ENCODE results near the gene CADPS.

The CADPS gene

DNA sequence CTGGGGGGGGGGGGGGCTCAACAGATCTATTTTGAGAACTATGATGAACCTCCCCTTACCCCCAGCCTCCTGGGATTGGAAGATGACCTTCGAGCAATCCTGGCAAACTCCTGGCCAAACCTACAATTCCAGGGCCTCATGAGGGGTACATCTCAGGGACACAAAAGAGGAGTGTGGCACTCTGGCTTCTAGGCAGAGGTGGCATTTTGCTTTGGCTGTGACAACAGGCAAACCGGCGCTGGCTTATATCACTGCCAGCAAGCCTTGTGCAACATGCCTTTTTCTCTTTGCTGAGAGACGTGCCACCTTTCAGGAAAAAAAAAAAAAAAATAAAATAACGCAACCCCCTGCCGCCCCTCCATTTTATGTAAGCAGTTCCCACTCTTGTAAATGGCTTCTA, 470.1 kb downstream of the CADPS start:
- DNase-seq: no peak

GRCh38 chr3:62404321-62404720, 470.9 kb downstream of the CADPS start:
- no peak for DNase-seq

GRCh38 chr3:62403765-62404164, 471.5 kb downstream of the CADPS start:
- no peak for DNase-seq

DNA sequence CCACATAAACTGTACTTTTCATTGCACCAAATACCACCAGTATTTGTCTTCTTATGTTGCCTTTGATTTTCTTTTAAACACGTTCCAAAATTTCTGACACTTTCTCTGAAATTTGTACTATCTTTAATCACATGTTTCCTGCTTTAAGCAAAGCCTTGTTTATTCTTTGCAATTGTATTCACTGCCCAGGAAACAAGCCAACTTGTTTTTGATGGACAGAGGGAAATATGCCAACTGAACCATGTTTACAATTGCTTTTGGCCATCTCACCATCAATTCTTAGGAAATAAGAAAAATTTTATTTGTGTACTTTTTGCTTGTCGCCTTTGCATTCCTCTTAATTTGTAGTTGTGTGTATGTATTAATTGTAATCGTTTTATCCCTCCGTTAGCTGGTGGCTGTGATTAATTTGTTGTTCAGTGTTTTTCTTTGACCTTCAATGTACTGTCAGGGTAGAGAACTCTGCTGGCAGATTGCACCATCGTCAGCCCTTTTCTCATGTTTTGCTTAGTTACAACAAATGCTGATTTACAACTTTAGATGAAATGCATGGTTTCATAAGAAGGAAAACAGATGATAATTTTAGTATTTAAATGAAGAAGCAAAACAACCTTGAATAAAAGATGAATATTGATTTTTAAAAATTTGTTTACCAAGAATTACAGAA, 482.5 kb downstream of the CADPS start:
- no peak for DNase-seq

DNA sequence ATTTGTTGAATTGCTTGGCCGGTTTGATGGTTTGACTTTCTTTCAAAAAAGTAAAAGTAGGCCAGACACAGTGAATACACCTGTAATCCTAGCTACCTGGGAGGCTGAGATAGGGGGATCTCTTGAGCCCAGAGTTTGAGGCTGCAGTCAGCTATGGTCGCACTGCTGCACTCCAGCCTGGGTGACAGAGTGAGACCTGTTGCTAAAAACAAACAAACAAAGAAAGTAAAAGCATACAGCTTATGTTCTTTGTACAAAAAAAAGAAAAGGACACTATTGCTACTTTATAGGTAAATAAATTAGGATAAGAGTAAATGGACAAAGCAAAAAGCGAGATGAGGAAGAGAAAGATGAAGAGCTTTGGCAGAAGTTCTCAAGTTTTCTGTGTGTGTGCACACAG, 488.0 kb downstream of the CADPS start:
- DNase-seq: no peak

DNA sequence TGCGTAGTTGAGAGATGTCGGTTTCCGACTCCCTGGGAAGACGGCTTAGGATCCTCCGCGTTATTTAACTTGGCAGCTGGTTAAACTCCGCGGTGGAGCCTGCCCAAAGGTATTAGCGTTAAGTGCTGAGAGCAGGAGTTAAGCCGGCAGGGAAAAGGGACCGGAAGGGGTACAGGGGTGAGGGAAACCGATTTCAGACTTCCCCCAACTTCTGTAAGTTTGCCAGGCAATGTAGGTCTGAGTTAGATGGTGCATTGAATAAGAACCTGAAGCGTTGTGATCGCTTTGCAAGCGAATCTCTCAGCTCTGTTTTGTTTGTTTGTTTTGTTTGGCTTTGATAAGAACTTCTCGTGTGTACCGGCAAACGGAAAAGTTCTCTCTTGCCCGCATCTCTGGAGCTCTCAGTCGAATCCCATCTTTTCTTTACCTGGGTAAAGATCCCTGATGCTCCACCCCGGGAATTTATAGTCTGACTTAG, 495.9 kb downstream of the CADPS start:
- DNase-seq: no peak

GRCh38 chr3:62378921-62379320, 496.3 kb downstream of the CADPS start:
- no peak for DNase-seq

DNA sequence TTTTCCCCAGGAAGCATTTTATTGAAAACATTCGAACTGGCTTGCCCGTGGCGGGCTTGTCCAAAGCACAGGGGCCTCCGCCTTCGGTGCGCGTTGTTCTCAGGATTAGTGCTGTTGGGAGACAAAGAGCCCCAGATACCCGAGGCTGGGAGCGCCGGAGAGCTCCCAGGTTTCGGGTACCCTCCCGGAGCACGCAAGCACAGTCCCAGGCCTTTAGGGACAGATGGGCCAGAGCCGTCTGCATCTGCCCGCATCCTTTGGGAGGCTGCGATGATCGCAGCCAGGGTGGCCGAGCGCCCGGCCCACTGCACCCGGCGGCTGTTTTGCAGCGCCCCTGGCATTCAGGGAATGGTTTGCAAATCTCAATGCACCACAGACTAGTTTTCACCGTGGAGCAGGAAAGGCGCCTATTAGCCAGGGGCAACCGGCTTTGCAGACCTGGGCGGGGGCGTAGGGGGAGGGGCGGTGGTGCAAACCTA, 496.9 kb downstream of the CADPS start:
- no peak for DNase-seq

DNA sequence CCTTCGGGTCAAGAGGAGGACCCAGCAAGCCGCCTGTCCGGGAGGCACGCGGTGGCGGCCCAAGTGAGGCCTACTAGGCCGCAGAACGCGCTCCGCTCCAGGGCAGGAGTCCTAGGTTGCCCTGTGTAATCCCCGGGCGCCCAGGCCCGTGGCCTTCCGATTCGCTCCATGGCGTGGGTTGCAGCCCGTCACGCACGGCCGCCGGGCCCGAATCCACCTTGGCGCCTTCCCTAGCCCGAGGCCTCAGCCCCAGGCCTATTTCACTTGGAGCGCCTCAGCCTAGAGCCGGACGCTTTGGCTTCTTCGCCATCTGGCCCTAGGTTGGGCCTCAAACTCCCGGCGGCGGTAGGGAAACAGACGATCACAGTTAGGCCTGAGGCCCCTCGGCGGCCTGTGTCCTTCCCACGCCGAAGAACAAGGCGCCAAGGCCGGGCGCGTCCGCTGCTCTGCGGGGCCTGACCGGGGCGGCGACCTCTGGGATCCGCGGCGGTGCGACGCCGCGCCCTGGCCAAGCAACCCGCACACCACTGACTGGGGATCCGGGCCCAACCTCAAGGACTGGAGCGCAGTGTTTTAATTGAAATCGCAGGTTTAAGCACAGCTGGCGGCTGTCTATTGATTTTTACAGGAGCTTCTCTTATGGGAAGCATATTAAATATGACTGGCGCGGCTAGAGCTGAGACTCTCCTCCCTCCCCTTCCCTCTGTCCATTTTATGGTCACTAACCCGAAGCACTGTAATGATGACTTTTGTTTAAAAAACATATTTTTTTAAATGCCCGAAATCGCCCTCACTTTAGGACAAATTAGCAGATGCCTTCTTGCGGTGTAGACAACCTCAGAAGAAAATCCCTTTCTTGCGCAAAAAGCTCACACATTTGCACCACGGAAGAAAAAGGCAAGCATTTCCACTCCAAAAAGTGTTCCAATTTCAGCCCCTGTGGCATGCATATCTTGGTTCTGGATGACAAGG, 498.0 kb downstream of the CADPS start:
- no peak for DNase-seq

GRCh38 chr3:62376454-62376720, 498.8 kb downstream of the CADPS start:
- DNase-seq: no peak

DNA sequence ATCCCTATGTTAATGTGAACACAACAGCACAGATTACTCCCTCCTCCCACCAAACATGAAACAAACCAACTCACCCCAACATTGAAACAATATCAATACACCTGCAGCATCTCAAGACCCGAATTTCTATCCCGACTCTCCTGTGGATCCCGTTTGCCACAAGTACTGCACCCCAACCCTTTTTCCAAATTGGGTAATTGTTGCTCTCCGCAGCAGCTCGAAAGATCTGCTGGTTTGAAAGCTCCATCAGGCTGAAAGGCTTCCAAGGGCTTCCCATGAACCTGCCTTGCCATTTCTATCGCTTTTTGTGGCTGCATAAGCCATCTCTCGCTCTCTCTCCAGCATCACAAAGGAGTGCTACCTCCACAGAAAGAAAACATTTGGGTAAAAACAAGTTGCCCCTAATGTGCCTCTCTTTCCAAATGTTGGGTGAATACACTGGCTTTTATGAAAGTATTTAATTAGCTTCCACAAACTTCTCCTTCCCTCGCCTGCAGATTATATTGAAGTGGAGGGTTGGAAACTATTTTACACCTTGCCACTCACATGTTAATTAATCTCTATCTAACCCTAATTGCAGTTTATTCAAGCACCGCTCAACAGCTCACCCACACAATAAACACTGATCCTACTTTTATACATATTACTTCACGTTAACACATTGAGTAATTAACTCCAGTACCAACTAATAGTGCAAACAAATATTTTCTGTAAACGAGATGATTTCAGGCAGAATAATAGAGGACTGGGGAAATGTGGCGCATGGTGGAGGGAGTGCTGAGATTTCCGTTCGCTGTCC, 499.4 kb downstream of the CADPS start:
- no peak for DNase-seq

DNA sequence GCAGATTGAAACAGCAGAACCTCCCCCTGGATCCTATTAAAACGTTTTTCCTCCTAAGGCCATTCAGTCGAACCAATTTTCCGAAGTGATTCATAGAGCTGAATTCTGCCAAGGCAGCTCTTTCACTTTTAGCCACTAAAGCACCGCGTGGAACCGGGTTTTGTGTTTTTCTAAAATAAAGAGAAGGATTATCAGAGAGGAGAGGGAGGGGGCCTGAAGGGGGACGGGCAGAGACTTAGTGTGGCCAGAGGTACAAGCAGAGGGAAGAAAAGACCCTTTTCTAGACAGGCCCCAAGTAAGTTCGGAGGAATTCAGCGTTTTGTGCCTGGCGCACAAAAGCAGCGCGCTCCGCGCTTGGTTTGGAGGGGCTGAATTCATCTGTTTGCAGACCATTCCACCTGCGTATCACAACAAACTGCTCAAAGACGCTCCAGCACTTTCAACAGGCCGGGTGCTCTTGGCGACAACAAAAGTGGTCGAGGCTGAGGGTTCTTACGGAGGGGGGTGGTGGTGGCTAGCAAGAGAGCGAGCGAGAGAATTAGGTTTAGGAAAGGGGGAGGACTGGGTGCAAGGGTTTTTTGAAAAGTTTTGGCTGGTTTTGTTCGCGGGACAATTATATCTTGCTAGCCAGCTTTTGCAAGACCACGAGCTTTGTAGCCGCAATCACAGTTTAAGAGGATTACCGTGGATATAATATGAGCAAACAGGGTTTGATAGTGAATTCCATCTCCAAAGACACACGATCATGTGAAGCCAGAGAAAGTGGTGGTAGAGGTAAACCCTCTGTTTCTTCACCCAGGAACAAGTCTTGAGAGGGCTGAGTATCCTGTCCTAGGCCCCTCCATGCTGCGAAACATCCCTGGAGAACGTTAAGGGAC, 500.6 kb downstream of the CADPS start:
- no peak for DNase-seq

- no peak for DNase-seq
Measured at GRCh38 chr3:62373714-62374333, 501.4 kb downstream of the CADPS start.

DNA sequence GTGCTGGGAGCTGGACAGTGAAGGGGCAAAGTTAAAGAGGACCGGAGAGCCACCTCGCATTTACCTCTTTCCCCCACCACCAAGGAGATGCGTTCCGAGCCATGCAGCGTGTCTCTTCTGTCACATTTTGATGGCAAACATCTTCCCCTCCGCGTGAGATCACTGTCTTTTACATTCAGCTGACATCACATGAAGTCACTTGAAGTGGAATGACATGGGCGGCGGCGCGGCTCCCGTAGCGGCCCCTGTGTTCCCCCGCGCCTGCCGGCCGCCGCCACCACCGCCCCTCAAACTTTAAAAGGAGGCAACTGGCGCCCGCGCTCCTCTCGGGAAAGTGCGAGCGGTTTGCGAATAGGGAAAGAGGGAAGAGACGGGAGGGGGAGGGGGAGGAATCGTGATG, 502.0 kb downstream of the CADPS start, which contains the start of gene FEZF2:
FEZF2 (minus strand) TSS at position 336 of the 400 bp plus-strand sequence. CDS start 682 bp downstream, outside the sequence.
- DNase-seq: no peak

DNA sequence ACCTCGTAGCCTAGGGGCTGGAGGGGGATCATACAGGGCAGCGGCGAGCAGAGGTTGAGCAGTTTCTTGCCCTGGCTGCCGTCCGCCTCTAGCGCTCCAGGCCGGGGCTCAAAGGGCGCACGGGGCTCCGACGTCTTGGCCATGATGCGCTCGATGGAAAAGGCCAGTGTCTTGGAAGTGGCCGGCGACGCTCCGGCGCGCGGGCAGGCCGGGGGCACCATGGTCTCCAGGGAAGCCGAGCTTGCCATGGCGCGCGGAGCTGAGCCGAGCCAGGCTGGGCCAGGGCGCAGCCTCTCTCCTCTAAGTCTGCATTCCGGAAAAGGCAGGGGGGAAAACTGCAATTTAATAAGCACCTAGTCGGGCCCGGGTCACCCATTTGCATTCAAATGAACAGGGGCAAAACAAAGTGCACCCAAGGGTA, 502.6 kb downstream of the CADPS start:
- DNase-seq: no peak

DNA sequence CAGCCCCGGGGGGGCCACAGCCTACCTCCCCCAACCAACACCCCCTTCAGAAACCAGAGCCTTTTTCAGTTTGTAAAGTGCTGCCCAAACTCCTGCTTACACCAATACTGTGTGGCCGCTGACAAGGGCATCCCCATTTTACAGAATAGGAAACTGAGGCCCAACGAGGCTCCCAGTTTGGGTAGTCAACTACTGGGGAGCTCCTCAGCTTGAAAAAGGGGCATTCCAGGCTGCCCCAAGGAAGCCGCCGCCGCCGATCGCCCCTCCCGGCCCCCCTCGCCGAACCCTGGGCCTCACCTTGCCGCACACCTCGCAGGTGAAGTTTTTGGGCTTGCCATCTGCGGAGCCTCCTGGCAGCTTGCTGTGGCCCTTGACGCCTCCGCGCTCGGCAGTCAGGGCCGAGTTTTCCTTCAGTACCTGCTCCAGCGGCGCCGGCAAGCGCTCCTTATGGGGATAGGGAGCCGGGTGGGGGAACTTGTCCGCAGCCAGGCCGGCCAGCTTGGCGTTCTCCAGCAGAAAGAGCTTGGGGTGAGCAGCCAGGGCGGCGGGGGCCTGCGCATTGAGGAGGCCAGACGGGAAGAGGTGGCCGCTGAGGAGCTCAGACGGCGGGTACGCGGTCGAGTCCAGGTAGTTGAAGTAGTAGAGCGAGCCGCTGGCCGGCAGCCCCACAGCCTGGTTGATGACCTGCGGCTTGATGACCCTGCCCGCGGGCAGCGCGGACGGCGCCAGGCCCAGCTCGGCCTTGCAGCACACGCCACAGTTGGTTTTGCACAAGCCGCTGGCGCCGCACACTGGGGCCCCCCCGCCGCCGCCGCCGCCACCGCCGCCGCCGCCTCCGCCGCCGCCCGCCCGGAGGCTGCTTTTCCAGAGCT, 503.3 kb downstream of the CADPS start:
- no peak for DNase-seq

GRCh38 chr3:62370858-62371719, 504.1 kb downstream of the CADPS start:
- no peak for DNase-seq

- DNase-seq: no peak
Measured at GRCh38 chr3:62370112-62370857, 504.9 kb downstream of the CADPS start.

- no peak for DNase-seq
Measured at GRCh38 chr3:62369476-62369743, 505.8 kb downstream of the CADPS start.
